ENCODE measurements around the gene TSPAN33. TPM values are rescaled to one million over a fixed set of nuclear protein-coding genes. Genes with fewer than 3 reads are reported as not detected.

The TSPAN33 gene
- total RNA-seq, 4 donors from 2014 or later, result 2.4 to 12.1 (median 6.0) TPM

GRCh38 chr7:129144834-129145668 is 544 bp downstream of the TSPAN33 start:
- TF ChIP-seq CTCF (IDR thresholded peaks at IDR 0.05; ENCODE audit: low read depth), result no peak

GRCh38 chr7:129146237-129146979 is 1.9 kb downstream of the TSPAN33 start:
- TF ChIP-seq CTCF (IDR thresholded peaks at IDR 0.05; ENCODE audit: low read depth), result no peak

GRCh38 chr7:129147731-129148130 is 3.2 kb downstream of the TSPAN33 start:
- no peak for TF ChIP-seq CTCF (IDR thresholded peaks at IDR 0.05; ENCODE audit: low read depth)

- no peak for TF ChIP-seq CTCF (IDR thresholded peaks at IDR 0.05; ENCODE audit: low read depth)
Observed at GRCh38 chr7:129149511-129149910, 5.0 kb downstream of the TSPAN33 start.

GRCh38 chr7:129150199-129150996 is 5.9 kb downstream of the TSPAN33 start:
- no peak for TF ChIP-seq CTCF (IDR thresholded peaks at IDR 0.05; ENCODE audit: low read depth)

- TF ChIP-seq CTCF (IDR thresholded peaks at IDR 0.05; ENCODE audit: low read depth), result no peak
Observed at GRCh38 chr7:129157651-129158050, 13.1 kb downstream of the TSPAN33 start.
